Chondrocyte (in vitro differentiated cells): ENCODE results near the gene RNF41. TPM values are rescaled to one million over a fixed set of nuclear protein-coding genes. Genes with fewer than 3 reads are reported as not detected.
A peak's percentile ranks its signal among the peaks of the same experiment; 100 is the strongest.

Experiments used
- DNase-seq: peaks from one replicate; pipeline ENCODE4 v3.0.0; 2021; ENCODE audit warnings: mixed read lengths, low spot score
- H3K27ac Mint-ChIP-seq: one replicate; pipeline ENCODE4 v1.8.0; 2021; ENCODE audit warnings: mild to moderate bottlenecking, moderate library complexity, mixed read lengths; ENCODE audit not compliant: unreplicated experiment
- H3K27me3 Mint-ChIP-seq: 2 replicates; pipeline ENCODE4 v1.8.0; 2021; ENCODE audit warnings: low read depth, mixed read lengths
- H3K36me3 Mint-ChIP-seq: 2 replicates; pipeline ENCODE4 v1.8.0; 2021; ENCODE audit warnings: low read depth, mixed read lengths
- H3K4me1 Mint-ChIP-seq: 2 replicates; pipeline ENCODE4 v1.8.0; 2021; ENCODE audit warnings: low read depth, mild to moderate bottlenecking, mixed read lengths
- H3K4me3 Mint-ChIP-seq: one replicate; pipeline ENCODE4 v1.8.0; 2021; ENCODE audit warnings: mild to moderate bottlenecking, moderate library complexity, mixed read lengths; ENCODE audit not compliant: unreplicated experiment
- H3K9me3 Mint-ChIP-seq: 2 replicates; pipeline ENCODE4 v1.8.0; 2021; ENCODE audit warnings: low read depth, mixed read lengths
- CTCF ChIP-seq: fragments of 200-600 bp; sonication (generic); IDR thresholded peaks from 2 replicates; pipeline ENCODE4 v1.5.0; 2021; ENCODE audit warnings: antibody characterized with exemption, mild to moderate bottlenecking, moderate library complexity
- total RNA-seq: library from RNA; stranded (reverse); gene quantifications from 3 replicates; pipeline ENCODE4 v1.2.1, GENCODE V29; 2021

RNF41 gene
- total RNA-seq, 1 donor from 2014 or later: 103 TPM

DNA sequence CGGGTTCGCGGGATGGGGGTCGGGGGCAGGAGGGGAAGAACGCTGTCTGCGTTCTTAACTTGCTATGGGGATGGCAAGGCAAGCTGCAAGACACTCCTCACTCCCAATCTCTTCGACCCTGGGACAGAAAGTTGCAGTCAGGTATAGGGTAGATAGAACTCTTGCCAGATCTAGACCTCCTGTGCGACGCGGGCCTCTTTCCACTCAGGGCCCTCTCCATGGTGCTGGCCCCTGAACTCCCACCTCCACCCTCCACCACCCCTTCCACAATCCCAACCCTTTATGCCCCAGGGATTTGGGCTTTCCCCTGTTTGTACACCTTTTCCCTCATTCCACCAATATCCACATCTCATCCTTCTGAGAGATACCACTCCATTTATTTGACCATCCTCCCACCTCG lies 3.2 kb upstream of the RNF41 start:
- peak; percentile 35 for DNase-seq
- Mint-ChIP-seq H3K4me1 (peaks cover 39% of the 10 kb centered on the region), H3K4me3 (peak overlapping the region; percentile 81), H3K27ac (peak overlapping the region; percentile 51), H3K9me3 (no peaks in the 10 kb centered on the region), H3K27me3 (no peaks in the 10 kb centered on the region), H3K36me3 (peaks cover 4% of the 10 kb centered on the region)
- no peak for TF ChIP-seq CTCF

DNA sequence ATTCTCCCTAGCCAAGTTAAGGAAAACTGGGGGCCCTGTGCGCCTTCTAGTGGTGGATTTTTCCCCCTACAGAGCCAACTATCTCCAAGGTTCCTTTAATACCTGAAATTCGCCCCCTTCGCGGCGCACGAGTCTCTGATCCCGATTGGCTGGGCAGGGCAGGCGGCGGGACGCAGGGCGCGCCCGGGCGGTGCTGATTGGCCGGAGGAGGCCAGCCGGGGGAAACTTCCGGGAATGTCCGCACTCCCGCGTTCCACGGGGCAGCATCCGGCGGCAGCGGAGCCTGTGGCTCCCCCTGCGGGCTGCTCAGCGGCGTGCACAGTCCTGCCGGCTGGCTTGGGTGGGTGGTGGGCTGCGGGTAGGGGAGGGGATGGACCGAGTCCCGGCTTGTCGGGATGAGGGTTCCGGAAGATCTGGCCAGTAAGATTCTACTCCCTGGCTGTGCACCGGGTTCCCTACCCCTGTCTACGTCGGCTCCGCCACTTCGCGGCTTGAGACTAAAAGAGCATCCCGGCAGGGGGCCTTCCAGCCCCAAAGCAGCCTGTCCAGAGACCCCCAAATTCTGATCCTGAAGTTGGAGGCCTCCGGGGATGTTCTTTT lies 2.5 kb upstream of the RNF41 start, which contains the start of gene NABP2:
NABP2 (plus strand) TSS at position 241 of the 600 bp plus-strand sequence. CDS start 515 bp downstream, outside the sequence.
- Mint-ChIP-seq H3K27ac (peak within 1 kb of the TSS; percentile 86), H3K4me1 (peaks cover 40% of the 10 kb centered on the region), H3K36me3 (peaks cover 4% of the 10 kb centered on the region), H3K27me3 (no peaks in the 10 kb centered on the region), H3K9me3 (no peaks in the 10 kb centered on the region), H3K4me3 (peak within 1 kb of the TSS; percentile 81)
- peak; percentile 98 for TF ChIP-seq CTCF
- DNase-seq: peak; percentile 99

DNA sequence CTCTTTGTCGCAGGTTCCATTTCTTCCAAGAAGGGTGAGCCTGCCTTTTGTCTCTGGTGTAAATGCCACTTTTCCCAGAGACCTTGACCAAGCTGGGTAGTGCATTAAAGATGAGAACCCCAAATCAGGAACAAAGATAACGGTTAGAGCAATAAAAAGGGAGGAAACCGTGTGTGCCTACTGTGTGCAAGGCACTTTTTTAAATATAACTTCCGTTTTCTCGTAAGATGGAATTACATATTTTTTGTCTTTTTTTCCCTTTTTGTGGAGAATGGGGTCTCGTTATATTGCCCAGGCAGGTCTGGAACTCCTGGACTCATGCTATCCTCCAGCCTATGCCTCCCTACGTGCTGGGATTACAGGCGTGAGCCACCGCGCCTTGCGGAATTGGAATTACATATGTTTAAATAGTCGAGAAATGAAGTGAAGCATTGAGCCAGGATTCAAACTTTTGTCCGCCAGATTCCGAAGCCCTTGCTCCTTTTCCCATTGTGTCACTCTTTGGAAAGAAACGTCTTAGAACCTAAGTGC lies 1.9 kb upstream of the RNF41 start:
- Mint-ChIP-seq H3K4me3 (peak overlapping the region; percentile 81), H3K27ac (peak overlapping the region; percentile 86), H3K27me3 (no peaks in the 10 kb centered on the region), H3K36me3 (peaks cover 4% of the 10 kb centered on the region), H3K4me1 (peaks cover 40% of the 10 kb centered on the region), H3K9me3 (no peaks in the 10 kb centered on the region)
- TF ChIP-seq CTCF: no peak
- DNase-seq: no peak

DNA sequence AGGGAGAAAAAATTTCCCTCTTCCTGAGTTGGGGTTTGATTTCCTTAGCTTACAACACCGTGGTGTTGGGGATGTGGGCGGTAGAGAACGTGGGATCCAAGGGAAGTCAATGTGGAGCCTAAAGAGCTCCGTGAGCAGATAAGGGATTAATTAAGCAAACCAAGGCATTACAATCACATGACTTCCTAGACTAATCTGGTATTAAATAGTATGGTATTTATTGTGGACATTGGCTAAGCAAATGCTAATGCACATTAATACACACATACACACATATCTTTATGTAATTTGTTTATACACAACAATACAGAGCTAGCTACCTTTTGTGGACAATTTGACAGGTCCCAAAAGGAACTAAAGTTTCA lies 791 bp upstream of the RNF41 start:
- Mint-ChIP-seq H3K27ac (peak overlapping the region; percentile 100), H3K9me3 (no peaks in the 10 kb centered on the region), H3K36me3 (peaks cover 4% of the 10 kb centered on the region), H3K4me3 (peak overlapping the region; percentile 99), H3K27me3 (no peaks in the 10 kb centered on the region), H3K4me1 (peaks cover 40% of the 10 kb centered on the region)
- no peak for TF ChIP-seq CTCF
- DNase-seq: no peak

- peak overlapping the region; percentile 100 for H3K27ac Mint-ChIP-seq
- H3K4me3 Mint-ChIP-seq: peak overlapping the region; percentile 99
- H3K36me3 Mint-ChIP-seq: peaks cover 4% of the 10 kb centered on the region
- peaks cover 43% of the 10 kb centered on the region for H3K4me1 Mint-ChIP-seq
- no peaks in the 10 kb centered on the region for H3K9me3 Mint-ChIP-seq
- no peak for DNase-seq
- TF ChIP-seq CTCF: no peak
- H3K27me3 Mint-ChIP-seq: no peaks in the 10 kb centered on the region
Measured at GRCh38 chr12:56221232-56221756, 428 bp downstream of the RNF41 start.
